Colonic mucosa (tissue), 4 donors: Measurements from ENCODE around the gene XIST. TPM values are rescaled to one million over a fixed set of nuclear protein-coding genes. Genes with fewer than 3 reads are reported as not detected.

Experiments used
- DNase-seq: peaks from one replicate; pipeline ENCODE4 v3.0.0-alpha.2; 2020
- H3K27ac ChIP-seq: fragments of 200-600 bp; one replicate; pipeline ENCODE4 v1.8.0; 2021
- H3K27me3 ChIP-seq: fragments of 200-600 bp; one replicate; pipeline ENCODE4 v1.8.0; 2021
- H3K36me3 ChIP-seq: fragments of 200-600 bp; one replicate; pipeline ENCODE4 v1.8.0; 2021
- H3K4me1 ChIP-seq: fragments of 200-600 bp; one replicate; pipeline ENCODE4 v1.8.0; 2021; ENCODE audit warnings: mild to moderate bottlenecking
- H3K4me3 ChIP-seq: fragments of 200-600 bp; one replicate; pipeline ENCODE4 v1.8.0; 2021
- H3K9ac ChIP-seq, 2 donors: one replicate each; pipeline ENCODE4 v1.7.0; 2013; ENCODE audit warnings: control low read depth in 2 of 2, low read depth in 2 of 2, low read length in 2 of 2
- H3K9me3 ChIP-seq: fragments of 200-600 bp; one replicate; pipeline ENCODE4 v1.8.0; 2021
- CTCF ChIP-seq: fragments of 200-600 bp; IDR thresholded peaks from one replicate; pipeline ENCODE4 v1.8.0; 2022; ENCODE audit warnings: antibody characterized with exemption, mild to moderate bottlenecking
- intact Hi-C: fragments of 100-400 bp; cut with DNase I; formaldehyde crosslinking; loops from one replicate; pipeline ENCODE4 v1.14.1; 2022
- total RNA-seq, 2 donors: library from RNA; stranded (reverse); fragmentation: NEBNext Ultra II Directional in 1 of 2; extraction: Animal tissue kit (Norgen Biotek cat#: 25700) in 1 of 2; gene quantifications; one replicate each; pipeline ENCODE4 v1.2.1, GENCODE V29; 2021
- donor health status: healthy.
- donor health status: DM: no; HTN: no; CAD: no.
- donor health status: DM: no; HTN: no; CAD: no.

XIST gene
- total RNA-seq, 2 donors from 2014 or later, result 148 to 169 TPM

GRCh38 chrX:73838123-73838522 is 14.4 kb downstream of the XIST start:
- intact Hi-C loops, result no loop called here
- H3K4me1 ChIP-seq, result no peaks in the 10 kb centered on the region
- no peak for TF ChIP-seq CTCF

GRCh38 chrX:73836956-73837477 is 15.5 kb downstream of the XIST start:
- Histone ChIP-seq H3K4me1 (no peaks in the 10 kb centered on the region), H3K9ac (no peak overlapping the region), H3K36me3 (no peaks in the 10 kb centered on the region), H3K4me3 (no peak overlapping the region), H3K27ac (no peak overlapping the region), H3K27me3 (no peaks in the 10 kb centered on the region), H3K9me3 (no peaks in the 10 kb centered on the region)
- intact Hi-C loops, result no loop called here
- DNase-seq, result no peak
- TF ChIP-seq CTCF, result no peak

More at GRCh38 chrX:73838123-73838522, 14.4 kb downstream of the XIST start:
- no peaks in the 10 kb centered on the region for H3K36me3 ChIP-seq
- H3K27ac ChIP-seq, result no peak overlapping the region
- no peak overlapping the region for H3K4me3 ChIP-seq
- H3K9ac ChIP-seq, result no peak overlapping the region
- DNase-seq, result no peak
- H3K27me3 ChIP-seq, result no peaks in the 10 kb centered on the region
- no peaks in the 10 kb centered on the region for H3K9me3 ChIP-seq

GRCh38 chrX:73834219-73834618 is 18.3 kb downstream of the XIST start:
- Histone ChIP-seq H3K36me3 (no peaks in the 10 kb centered on the region), H3K4me3 (no peak overlapping the region), H3K9me3 (no peaks in the 10 kb centered on the region), H3K27ac (no peak overlapping the region), H3K4me1 (no peaks in the 10 kb centered on the region), H3K27me3 (no peaks in the 10 kb centered on the region), H3K9ac (no peak overlapping the region)
- DNase-seq, result no peak
- intact Hi-C loops, result no loop called here
- TF ChIP-seq CTCF, result no peak

GRCh38 chrX:73832319-73832718 is 20.2 kb downstream of the XIST start:
- Histone ChIP-seq H3K36me3 (no peaks in the 10 kb centered on the region), H3K4me3 (no peak overlapping the region), H3K27me3 (no peaks in the 10 kb centered on the region), H3K27ac (no peak overlapping the region), H3K4me1 (no peaks in the 10 kb centered on the region), H3K9ac (no peak overlapping the region), H3K9me3 (no peaks in the 10 kb centered on the region)
- TF ChIP-seq CTCF, result no peak
- no peak for DNase-seq
- intact Hi-C loops, result no loop called here

- Histone ChIP-seq H3K4me3 (no peak overlapping the region), H3K27me3 (no peaks in the 10 kb centered on the region), H3K9me3 (no peaks in the 10 kb centered on the region), H3K36me3 (no peaks in the 10 kb centered on the region), H3K4me1 (no peaks in the 10 kb centered on the region), H3K27ac (no peak overlapping the region), H3K9ac (no peak overlapping the region)
- DNase-seq, result no peak
- TF ChIP-seq CTCF, result no peak
- intact Hi-C loops, result no loop called here
Measured at GRCh38 chrX:73831500-73831899, 21.0 kb downstream of the XIST start.
